ELF-1 (cell line): Measurements from ENCODE around the gene CCDC201.
"Not testable (repeated sequence)": the region's sequence is repeated elsewhere in the genome, so short reads cannot be mapped to it uniquely, and the experiment has no call there.

ENCODE experiments used
- DNase-seq: peaks from one replicate; pipeline ENCODE4 v3.0.0-alpha.2; 2016; ENCODE audit warnings: low read depth, low spot score

Gene CCDC201

DNA sequence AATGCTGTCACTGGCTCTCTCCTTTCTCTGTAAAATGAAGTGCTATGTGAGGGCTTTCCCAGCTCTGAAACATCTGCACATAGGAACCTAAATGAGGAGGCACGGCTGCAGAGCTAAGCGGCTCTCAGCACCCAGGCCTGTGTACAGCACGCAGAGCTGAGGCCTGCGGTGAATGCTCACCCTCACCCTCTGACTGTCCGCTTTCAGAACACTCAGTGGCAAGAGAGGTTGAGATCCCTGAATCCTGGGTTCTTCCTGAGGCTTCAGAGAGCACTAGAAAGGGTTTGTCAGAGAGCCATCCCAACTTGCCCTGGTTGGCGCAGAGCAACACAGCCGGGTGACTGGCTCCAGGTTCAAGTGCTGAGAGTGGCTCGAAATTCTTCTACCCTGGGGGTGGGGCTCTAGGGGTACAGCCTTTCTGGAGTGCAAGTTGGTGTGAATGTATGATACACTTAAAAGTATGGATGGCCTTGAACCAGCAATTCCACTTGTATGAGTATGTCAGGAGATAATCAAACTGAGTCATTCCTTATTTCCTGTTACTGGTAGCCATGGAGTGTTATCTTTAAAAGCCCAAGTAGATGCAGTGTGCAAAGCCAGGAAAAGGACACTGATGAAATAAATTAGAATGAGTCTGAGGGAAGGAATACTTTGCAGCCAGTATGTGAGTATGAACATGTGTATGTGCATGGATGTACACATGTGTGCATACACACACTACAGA is 1.7 kb upstream of the CCDC201 start:
- DNase-seq = no peak

DNA sequence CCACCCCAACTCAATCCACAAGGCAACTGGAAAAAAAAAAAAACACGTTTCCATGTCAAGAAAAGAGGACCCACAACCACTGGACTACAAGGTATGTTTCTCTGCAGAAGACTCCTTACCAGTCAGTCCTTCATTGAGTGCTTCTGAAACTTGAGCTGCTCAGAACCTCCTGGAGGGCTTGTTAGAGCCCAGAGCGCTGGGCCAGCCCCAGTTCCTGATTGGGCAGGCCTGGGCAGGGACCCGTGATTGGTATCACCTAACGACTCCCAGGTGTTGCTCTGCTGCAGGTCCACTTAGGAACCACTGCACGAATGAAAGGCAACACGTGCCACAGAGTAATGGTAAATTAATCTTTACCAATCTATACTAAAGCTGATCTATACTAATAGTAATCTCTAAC is 473 bp upstream of the CCDC201 start:
- DNase-seq = no peak

DNA sequence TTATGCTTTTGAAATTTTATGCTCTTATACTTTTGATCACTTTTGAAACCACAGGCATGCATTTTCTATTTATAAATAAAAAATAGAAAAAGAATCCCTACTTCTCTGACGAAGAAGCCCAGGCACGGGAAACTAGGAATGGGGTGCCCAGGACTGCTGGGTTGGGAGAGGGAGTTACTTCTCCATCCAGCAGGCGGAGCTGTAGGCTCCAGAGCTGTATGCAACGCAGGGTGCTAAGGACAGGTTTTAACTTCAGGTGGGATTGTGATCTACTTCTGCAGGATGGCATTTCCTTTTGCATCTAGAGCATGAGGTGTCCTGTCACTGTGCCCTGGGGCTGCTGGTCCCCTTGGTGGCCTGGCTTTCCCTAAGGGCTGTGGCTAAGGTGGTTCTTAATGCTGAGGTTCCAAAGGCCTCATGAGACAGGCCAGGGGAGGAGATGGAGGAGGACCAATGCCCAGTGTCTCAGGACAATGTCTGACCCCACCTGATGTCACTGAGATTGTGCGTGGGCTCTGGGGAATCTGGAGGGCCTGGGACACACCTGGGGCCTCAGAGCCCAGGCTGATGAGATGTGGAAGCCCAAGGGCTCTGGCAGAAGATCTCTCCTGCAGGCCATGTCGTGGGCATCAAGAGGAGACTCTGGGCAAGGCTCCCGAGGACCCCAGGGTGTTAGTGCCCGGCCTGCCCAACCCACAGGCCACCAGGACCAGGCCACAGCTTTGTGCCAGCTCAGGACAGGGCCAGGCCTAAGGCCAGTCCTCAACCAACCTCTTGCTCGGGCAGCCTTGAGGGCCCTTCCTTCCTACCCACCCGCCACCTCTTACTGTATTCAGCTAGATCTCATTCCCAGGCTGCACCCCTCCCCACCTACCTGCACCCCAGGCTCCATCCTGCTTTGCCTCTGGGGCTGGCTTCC is 507 bp downstream of the CCDC201 start:
- DNase-seq = peak; percentile 43

GRCh38 chr7:45869426-45869825 is 3.5 kb downstream of the CCDC201 start:
- DNase-seq = no peak

- no peak for DNase-seq
Measured at GRCh38 chr7:45867471-45867870, 5.4 kb downstream of the CCDC201 start.

DNA sequence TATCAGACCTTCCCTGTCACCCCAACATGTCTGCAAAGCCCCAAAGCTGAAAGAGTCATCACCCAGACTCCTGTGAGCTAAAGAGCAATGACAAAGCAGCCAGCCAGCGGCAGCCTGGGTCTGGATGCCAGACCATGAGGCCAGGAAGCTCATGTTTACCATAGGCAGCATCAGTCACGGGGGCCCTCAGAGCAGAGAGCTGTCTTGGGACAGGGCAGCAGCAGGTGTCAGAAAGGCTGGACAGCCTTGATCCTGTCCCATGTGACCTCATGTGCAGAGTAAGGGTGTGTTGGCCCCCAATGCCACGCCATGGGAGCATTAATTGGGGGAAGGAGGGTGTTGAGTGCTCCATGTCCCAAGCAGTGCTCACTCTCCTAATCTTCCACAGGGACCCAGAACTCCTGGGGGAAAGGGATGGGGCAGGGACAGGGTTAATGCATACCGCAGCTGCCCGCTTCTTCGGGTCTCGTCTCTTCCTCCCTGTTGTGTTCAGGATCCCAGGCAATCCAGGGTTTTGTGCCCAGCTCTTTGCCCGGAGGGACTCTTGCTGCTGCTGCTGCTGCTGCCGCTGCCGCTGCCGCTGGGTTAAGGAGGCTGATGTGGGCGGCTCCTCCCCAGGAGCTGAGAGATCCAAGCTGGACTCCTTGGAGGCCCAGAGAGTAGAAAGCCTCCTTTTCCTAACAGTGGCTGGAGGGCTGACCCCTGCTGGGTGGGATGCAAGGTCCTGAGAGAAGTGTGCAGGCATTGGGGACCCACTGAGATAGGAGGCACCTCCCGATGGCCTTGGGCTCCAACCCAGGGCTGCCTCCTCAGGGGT is 7.1 kb downstream of the CCDC201 start:
- DNase-seq = no peak

GRCh38 chr7:45863715-45864114 is 9.2 kb downstream of the CCDC201 start:
- DNase-seq = peak; percentile 39

- not testable (repeated sequence) for DNase-seq
Measured at GRCh38 chr7:45856888-45857287, 16.0 kb downstream of the CCDC201 start.

- DNase-seq = not testable (repeated sequence)
Measured at GRCh38 chr7:45855680-45856079, 17.2 kb downstream of the CCDC201 start.

DNA sequence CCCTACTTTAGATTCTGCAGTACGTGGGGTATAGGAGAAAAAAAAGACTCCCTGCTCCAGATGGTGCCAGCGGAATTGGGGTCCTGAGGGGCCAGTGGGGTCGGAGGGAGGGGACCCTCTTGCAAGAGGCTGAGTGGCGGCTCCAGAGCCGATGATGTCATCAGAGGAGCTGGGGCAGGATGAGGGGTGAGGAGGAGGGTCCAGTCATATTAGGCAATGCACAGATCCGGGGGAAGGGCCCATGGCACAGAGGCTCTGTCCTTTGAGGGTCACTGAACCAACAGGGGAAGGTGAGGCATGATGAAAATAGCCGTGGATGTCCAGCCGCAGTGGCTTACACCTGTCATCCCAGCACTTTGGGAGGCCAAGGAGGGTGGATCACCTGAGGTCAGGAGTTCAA is 19.4 kb downstream of the CCDC201 start:
- not testable (repeated sequence) for DNase-seq

- not testable (repeated sequence) for DNase-seq
Measured at GRCh38 chr7:45852984-45853383, 19.9 kb downstream of the CCDC201 start.

DNA sequence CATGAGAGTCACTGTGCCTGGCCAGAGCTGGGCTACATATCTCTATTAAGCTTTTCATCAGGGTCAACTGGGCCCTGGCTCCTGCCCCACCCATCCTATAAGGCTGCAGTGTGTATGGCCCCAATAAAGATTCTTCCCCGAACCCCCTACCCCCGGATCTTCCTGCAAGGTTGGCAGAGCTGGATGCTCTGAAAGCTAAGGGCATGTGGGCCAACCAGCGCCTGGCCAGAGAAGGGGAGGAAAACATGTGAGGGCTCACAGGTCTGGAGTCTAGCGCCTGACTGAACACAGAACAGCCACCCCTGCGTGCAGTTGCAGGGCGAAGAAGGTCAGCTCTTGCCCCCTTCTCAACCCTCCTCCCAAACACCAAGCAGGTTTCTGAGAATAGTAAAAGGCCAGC is 24.1 kb downstream of the CCDC201 start:
- DNase-seq = not testable (repeated sequence)

DNA sequence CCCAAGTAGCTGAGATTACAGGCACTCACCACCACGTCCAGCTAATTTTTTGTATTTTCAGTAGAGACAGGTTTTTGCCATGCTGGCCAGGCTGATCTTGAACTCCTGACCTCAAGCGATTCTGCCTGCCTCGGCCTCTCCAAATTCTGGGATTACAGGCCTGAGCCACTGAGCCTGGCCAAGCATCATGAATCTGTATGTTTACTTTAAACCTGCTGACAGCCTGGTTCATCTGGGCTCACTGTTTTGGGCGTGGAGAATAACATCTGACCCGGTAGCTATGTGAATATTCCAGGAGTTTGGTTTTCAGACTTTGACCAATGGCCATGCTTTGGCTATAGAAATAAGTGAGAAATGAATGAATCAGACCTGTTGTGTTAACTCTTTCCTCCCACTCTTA is 26.3 kb downstream of the CCDC201 start:
- DNase-seq = not testable (repeated sequence)

DNA sequence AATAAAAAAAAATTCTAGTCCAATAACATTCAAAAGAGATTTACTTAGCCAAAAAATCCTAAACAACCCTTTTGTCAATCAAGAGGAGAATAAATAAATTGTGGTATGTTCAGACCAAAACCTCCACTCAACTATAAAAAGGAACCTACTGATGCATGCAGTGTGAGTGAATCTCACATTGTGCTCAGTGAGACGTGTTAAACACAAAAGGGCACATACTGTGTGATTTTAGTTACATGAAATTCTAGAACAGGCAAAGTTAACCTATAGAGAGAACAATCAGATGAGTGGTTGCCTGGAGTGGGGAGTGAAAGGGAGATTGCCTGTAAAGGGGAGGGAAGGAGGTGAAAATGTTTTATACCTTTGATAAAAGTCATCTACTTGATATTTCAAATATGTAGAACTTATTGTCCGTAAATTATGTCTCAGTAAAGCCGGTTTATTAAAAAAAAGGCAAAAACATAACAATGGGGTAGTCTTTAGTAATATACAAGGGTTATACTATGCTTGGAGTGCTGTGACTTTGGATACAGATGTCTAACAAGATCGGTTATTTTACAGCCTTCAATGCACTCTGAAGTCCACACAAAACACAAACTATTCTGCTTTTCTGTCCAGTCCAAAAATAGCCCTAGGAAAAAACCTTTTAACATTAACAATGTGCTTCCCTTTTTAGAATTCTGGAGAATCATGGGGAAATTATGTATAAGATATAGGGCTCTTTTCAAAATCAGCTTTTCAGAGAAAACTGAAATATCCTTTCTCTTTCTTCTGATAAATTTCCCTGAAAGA is 30.8 kb downstream of the CCDC201 start:
- not testable (repeated sequence) for DNase-seq

DNA sequence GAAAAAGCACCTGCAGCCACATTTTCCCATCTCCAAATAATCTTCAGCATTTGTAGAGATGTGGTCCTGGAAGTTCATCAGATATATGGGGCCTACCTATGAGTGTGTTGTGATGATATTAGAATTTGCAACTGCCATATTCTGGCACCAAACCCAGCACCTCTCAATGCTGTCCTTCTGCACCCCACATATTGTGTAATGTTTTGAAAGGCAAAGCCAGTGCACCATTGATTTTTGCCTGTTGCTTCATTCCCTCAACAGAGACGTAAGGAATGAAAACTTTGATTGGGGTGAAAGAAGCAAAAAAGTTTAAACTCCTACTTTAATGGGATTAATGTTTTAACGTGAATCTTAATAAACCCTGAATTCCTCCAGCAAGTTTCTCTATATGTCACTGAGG is 34.0 kb downstream of the CCDC201 start:
- not testable (repeated sequence) for DNase-seq

DNA sequence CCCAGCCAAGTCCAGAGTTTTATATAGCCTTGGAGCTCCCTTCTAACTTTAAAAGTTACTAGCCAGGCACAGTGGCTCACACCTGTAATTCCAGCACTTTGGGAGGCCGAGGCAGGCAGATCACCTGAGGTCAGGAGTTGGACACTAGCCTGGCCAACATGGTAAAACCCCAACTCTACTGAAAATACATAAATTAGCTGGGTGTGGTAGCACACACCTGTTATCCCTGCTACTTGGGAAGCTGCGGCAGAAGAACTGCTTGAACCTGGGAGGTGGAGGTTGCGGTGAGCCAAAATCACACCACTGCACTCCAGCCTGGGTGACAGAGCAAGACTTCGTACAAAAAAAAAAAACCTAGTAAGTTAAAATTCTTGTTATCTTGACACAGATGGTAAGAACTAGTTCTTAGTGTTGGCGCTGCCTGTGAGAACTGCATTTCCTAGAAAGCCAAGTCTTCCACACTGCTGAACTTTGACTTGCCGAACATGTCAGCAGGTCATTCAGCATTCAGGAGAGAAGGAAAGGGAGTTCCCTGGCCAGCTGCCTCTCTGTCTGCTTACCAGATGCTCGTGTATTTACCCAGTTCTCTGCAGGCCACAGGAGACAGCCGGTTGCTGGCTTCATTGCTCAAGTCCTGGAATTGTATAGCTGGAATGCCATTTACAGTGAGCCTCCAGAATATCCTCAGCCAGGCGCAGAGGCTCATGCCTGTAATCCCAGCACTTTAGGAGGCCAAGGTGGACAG is 40.3 kb downstream of the CCDC201 start:
- not testable (repeated sequence) for DNase-seq

DNA sequence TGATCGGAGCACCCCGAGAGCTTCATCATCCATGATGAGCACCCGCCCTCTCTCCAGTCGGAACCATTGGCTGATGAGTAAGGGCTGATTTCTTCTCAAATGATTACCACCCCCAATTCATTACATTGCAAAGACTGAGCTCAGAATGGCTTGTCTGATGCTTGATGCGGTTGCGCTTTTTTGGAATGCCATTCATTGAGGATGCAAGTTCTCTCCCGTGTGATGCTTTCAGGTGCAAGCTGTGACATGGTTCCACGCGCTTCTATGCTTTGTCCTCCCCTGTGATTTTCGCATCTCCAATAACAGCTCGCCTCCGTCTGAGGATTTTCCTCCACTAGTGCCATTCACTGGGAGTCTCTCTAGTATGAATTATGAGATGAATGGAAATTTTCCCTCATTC is 43.0 kb downstream of the CCDC201 start:
- DNase-seq = not testable (repeated sequence)

- DNase-seq = not testable (repeated sequence)
Measured at GRCh38 chr7:45827731-45828130, 45.2 kb downstream of the CCDC201 start.

- DNase-seq = not testable (repeated sequence)
Measured at GRCh38 chr7:45826550-45826949, 46.3 kb downstream of the CCDC201 start.

GRCh38 chr7:45818763-45819162 is 54.1 kb downstream of the CCDC201 start:
- DNase-seq = not testable (repeated sequence)
